OCI-LY3 (cell line): Measurements from ENCODE around the gene CCDC154.

Source experiments
- CTCF ChIP-seq: fragments of 200-600, 300-600 bp; sonication (generic); IDR thresholded peaks from 2 replicates; pipeline ENCODE4 v1.5.1; 2014; ENCODE audit warnings: antibody characterized with exemption, low read length, low read depth
- EZH2phosphoT487 ChIP-seq: fragments of 200-600 bp; shearing (Covaris generic); IDR thresholded peaks from 2 replicates; pipeline ENCODE4 v1.6.1; 2018; ENCODE audit warnings: antibody characterized with exemption, mixed run types, low read depth

GRCh38 chr16:1430214-1430758, 14.1 kb downstream of the CCDC154 start:
- TF ChIP-seq CTCF (no peak), EZH2phosphoT487 (no peak)
